Measurements from ENCODE around the gene IFI30.

Gene IFI30

GRCh38 chr19:18143902-18144301, 29.7 kb upstream of the IFI30 start:
- ChIA-PET POLR2A (no interaction called here), CTCF (no interaction called here)
- TF ChIP-seq, protein P1, sequence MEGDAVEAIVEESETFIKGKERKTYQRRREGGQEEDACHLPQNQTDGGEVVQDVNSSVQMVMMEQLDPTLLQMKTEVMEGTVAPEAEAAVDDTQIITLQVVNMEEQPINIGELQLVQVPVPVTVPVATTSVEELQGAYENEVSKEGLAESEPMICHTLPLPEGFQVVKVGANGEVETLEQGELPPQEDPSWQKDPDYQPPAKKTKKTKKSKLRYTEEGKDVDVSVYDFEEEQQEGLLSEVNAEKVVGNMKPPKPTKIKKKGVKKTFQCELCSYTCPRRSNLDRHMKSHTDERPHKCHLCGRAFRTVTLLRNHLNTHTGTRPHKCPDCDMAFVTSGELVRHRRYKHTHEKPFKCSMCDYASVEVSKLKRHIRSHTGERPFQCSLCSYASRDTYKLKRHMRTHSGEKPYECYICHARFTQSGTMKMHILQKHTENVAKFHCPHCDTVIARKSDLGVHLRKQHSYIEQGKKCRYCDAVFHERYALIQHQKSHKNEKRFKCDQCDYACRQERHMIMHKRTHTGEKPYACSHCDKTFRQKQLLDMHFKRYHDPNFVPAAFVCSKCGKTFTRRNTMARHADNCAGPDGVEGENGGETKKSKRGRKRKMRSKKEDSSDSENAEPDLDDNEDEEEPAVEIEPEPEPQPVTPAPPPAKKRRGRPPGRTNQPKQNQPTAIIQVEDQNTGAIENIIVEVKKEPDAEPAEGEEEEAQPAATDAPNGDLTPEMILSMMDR (IDR thresholded peaks at IDR 0.05; ENCODE audit: control extremely low read depth, extremely low read depth, low read depth, missing control alignments): no peak
- DNase-seq (ENCODE audit: extremely low spot score): no peak

GRCh38 chr19:18144361-18144760, 29.3 kb upstream of the IFI30 start:
- POLR2A ChIA-PET: no interaction called here

GRCh38 chr19:18144906-18145305, 28.7 kb upstream of the IFI30 start:
- CTCF ChIA-PET: interaction anchor here (1.3 to 1.8 kb wide), 2 partner anchors 15 to 35 kb away, joined by 3 to 5 read pairs; no protein-coding TSS in a partner anchor
- TF ChIP-seq, protein P1 (IDR thresholded peaks at IDR 0.05; ENCODE audit: control extremely low read depth, extremely low read depth, low read depth, missing control alignments): no peak
- DNase-seq (ENCODE audit: extremely low spot score): no peak
- POLR2A ChIA-PET: no interaction called here

More at GRCh38 chr19:18144361-18144760, 29.3 kb upstream of the IFI30 start:
- TF ChIP-seq, protein P1 (IDR thresholded peaks at IDR 0.05; ENCODE audit: control extremely low read depth, extremely low read depth, low read depth, missing control alignments): no peak
- CTCF ChIA-PET: no interaction called here
- DNase-seq (ENCODE audit: extremely low spot score): no peak

GRCh38 chr19:18145391-18145999, 28.1 kb upstream of the IFI30 start:
- ChIA-PET CTCF (interaction anchor here (0.9 to 2.0 kb wide), 6 partner anchors 15 to 207 kb away, joined by 3 to 8 read pairs (median 4); no protein-coding TSS in a partner anchor), POLR2A (no interaction called here)
- no peak for DNase-seq (ENCODE audit: extremely low spot score)
- TF ChIP-seq, protein P1 (IDR thresholded peaks at IDR 0.05; ENCODE audit: control extremely low read depth, extremely low read depth, low read depth, missing control alignments): no peak

DNA sequence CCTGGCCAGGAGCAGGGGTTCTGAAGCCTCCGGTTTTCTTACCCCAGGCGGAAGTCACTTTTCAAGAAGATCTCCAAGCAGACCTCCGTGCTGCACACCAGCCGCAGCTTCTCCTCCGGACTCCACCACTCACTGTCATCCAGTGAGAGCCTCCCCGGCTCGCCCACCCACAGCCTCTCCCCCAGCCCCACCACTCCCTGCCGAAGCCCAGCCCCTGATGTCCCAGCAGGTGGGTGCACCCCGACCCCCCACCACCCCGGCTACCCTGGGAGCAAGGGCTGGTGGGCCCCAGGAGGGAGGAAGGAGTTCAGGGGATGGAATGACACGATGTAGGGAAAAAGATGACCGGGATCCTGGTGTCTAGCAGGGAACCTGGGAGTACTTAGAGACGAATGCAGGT, 26.2 kb upstream of the IFI30 start:
- TF ChIP-seq, protein P1 (IDR thresholded peaks at IDR 0.05; ENCODE audit: control extremely low read depth, extremely low read depth, low read depth, missing control alignments): no peak

GRCh38 chr19:18149596-18149975, 24.0 kb upstream of the IFI30 start:
- TF ChIP-seq, protein P1 (IDR thresholded peaks at IDR 0.05; ENCODE audit: control extremely low read depth, extremely low read depth, low read depth, missing control alignments): no peak
- POLR2A ChIA-PET: no interaction called here
- no peak for DNase-seq (ENCODE audit: extremely low spot score)
- CTCF ChIA-PET: interaction anchor here (1.2 kb wide), 1 partner anchor 11 kb away, joined by 4 read pairs; no protein-coding TSS in a partner anchor

More for the DNA sequence above, 26.2 kb upstream of the IFI30 start:
- POLR2A ChIA-PET: no interaction called here
- CTCF ChIA-PET: interaction anchor here (2.0 kb wide), 1 partner anchor 34 kb away, joined by 8 read pairs; no protein-coding TSS in a partner anchor
- no peak for DNase-seq (ENCODE audit: extremely low spot score)
